ENCODE measurements around the gene PIK3AP1.
A peak's percentile ranks its signal among the peaks of the same experiment; 100 is the strongest.

- TF ChIP-seq CTCF (conservative IDR thresholded peaks at IDR 0.05; ENCODE audit: low read depth, low read length) (no peak), POLR2A (IDR thresholded peaks at IDR 0.05; ENCODE audit: low read depth, low read length) (no peak), NFE2L2 (IDR thresholded peaks at IDR 0.05; ENCODE audit: low read depth, low read length) (no peak), RAD21 (IDR thresholded peaks at IDR 0.05; ENCODE audit: low read length) (no peak), RCOR1 (IDR thresholded peaks at IDR 0.05; ENCODE audit: insufficient replicate concordance, low read length) (no peak), MXI1 (IDR thresholded peaks at IDR 0.05; ENCODE audit: borderline replicate concordance, low read depth, low read length) (no peak), SMC3 (IDR thresholded peaks at IDR 0.05; ENCODE audit: low read depth, low read length) (no peak), ELK1 (IDR thresholded peaks at IDR 0.05; ENCODE audit: borderline replicate concordance, low read depth, low read length) (no peak), BHLHE40 (IDR thresholded peaks at IDR 0.05; ENCODE audit: low read depth, low read length) (no peak), RFX5 (IDR thresholded peaks at IDR 0.05; ENCODE audit: low read depth, low read length) (no peak), FOS (IDR thresholded peaks at IDR 0.05; ENCODE audit: low read depth, low read length) (no peak), CEBPB (IDR thresholded peaks at IDR 0.05; ENCODE audit: low read depth, low read length) (no peak), USF2 (IDR thresholded peaks at IDR 0.05; ENCODE audit: low read depth, low read length) (peak; percentile 3; the same call in 1 of the 2 replicates), MAFK (IDR thresholded peaks at IDR 0.05; ENCODE audit: low read depth, low read length) (no peak)
Measured at GRCh38 chr10:96645191-96645721, 75.1 kb downstream of the PIK3AP1 start.
